Peyer's patch (tissue), 4 donors: ENCODE results near the gene TFDP1.

ENCODE experiments used
- CTCF ChIP-seq, 6 experiments: fragments of 450-650 bp in 4 of 6; fragments of 200-600 bp in 2 of 6; sonication (generic) in 1 of 6; IDR thresholded peaks; one replicate each; pipeline ENCODE4 v1.5.1; 2017 to 2019; ENCODE audit warnings: antibody characterized with exemption in 6 of 6, mild to moderate bottlenecking in 3 of 6, moderate library complexity in 1 of 6
- POLR2A ChIP-seq, 2 donors: fragments of 450-650 bp; IDR thresholded peaks; one replicate each; pipeline ENCODE4 v1.5.1; 2017; ENCODE audit warnings: antibody characterized with exemption in 2 of 2, mild to moderate bottlenecking in 2 of 2, moderate library complexity in 2 of 2

- no peak for TF ChIP-seq CTCF (IDR thresholded peaks at IDR 0.05)
- TF ChIP-seq POLR2A (IDR thresholded peaks at IDR 0.05) = no peak
Observed at GRCh38 chr13:113598481-113598880, 13.9 kb downstream of the TFDP1 start.
